ENCODE data around the gene SLC17A5.

DNA sequence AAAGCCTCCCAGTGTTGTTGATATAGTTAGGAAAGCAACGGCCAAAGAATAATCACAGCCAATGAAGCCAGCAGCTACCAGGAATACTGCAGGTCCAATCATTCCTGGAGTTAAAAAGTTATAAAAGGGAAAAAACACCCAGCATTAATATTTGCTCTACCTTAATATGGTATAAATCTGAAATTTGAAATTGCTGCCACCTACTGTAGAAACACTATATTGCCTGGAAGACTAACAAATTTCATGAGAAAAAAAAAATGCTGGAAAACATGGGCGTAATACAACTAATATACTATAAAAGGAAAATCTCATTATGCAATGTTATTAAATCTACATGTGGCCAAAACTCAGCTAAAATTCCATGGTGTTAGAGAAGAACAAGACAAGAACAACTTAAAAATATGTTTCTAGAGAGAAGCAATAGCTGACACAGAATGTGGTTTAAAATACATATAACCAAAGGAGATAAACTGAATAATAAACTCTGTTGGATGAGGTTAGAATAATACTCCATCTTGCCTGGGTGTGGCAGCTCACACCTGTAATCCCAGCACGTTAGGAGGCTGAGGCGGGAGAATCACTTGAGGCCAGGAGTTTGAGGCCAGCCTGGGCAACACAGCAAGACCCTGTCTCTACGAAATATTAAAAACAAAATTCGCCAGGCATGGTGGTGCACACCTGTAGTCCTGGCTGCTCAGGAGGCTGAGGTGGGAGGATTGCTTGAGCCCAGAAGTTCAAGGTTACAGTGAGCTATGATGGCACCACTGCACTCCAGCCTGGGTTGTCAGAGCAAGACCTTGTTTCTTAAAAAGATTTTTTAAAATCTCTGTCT, 43.1 kb downstream of the SLC17A5 start:
- no peak for TF ChIP-seq GATA2 (IDR thresholded peaks at IDR 0.05; ENCODE audit: low read depth, low read length)
- no peak for TF ChIP-seq GATA3 (IDR thresholded peaks at IDR 0.05; ENCODE audit: low read depth, low read length)

Data from SH-SY5Y (cell line).